Measurements from ENCODE around the gene ADSS1.

GRCh38 chr14:104776961-104777807 is 53.2 kb downstream of the ADSS1 start:
- TF ChIP-seq CTCF (IDR thresholded peaks at IDR 0.05) (no peak), POLR2A (IDR thresholded peaks at IDR 0.05) (no peak), POLR2AphosphoS5 (IDR thresholded peaks at IDR 0.05) (no peak)
